ENCODE measurements around the gene PIK3C3.
"Not testable (repeated sequence)": the region's sequence is repeated elsewhere in the genome, so short reads cannot be mapped to it uniquely, and the experiment has no call there.

Gene PIK3C3

DNA sequence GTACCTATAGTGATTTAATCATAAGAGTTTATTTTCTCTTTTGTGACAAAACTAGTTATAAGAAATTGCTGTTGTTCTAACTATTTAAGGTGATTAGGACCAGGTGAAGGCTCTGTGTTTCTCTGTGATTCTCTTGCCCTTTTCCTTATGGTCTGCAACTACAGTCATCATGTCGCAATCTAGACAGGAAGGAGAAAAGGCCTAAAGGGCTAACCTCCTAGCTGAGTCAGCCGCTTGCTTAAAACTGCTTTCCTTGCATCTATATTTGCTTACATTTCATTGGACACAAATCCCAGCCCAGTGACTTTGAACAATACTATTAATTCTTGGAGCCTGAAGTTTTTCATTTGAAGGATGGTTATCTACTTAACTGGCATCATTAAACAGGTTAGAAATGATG, 93.1 kb downstream of the PIK3C3 start:
- TF ChIP-seq ZNF8 (CRISPR knock-in tag; IDR thresholded peaks at IDR 0.05) (no peak), ISL1 (CRISPR knock-in tag; IDR thresholded peaks at IDR 0.05) (no peak), CSDC2 (CRISPR knock-in tag; IDR thresholded peaks at IDR 0.05) (no peak), ZFP30 (CRISPR knock-in tag; IDR thresholded peaks at IDR 0.05) (no peak), ZFP3 (CRISPR knock-in tag; IDR thresholded peaks at IDR 0.05) (no peak), ZNF565 (CRISPR knock-in tag; conservative IDR thresholded peaks at IDR 0.05; ENCODE audit: low read depth) (no peak), GLIS3 (CRISPR knock-in tag; IDR thresholded peaks at IDR 0.05) (no peak), ESRRG (CRISPR knock-in tag; IDR thresholded peaks at IDR 0.05) (no peak), TOX (CRISPR knock-in tag; IDR thresholded peaks at IDR 0.05; ENCODE audit: borderline replicate concordance) (no peak), RARB (CRISPR knock-in tag; IDR thresholded peaks at IDR 0.05) (no peak), ZC3H10 (CRISPR knock-in tag; IDR thresholded peaks at IDR 0.05) (no peak), TCF4 (CRISPR knock-in tag; IDR thresholded peaks at IDR 0.05; ENCODE audit: borderline replicate concordance) (no peak), BACH2 (CRISPR knock-in tag; IDR thresholded peaks at IDR 0.05; ENCODE audit: borderline replicate concordance) (no peak), OSR1 (CRISPR knock-in tag; IDR thresholded peaks at IDR 0.05) (no peak)
- TF ChIP-seq, protein P1, sequence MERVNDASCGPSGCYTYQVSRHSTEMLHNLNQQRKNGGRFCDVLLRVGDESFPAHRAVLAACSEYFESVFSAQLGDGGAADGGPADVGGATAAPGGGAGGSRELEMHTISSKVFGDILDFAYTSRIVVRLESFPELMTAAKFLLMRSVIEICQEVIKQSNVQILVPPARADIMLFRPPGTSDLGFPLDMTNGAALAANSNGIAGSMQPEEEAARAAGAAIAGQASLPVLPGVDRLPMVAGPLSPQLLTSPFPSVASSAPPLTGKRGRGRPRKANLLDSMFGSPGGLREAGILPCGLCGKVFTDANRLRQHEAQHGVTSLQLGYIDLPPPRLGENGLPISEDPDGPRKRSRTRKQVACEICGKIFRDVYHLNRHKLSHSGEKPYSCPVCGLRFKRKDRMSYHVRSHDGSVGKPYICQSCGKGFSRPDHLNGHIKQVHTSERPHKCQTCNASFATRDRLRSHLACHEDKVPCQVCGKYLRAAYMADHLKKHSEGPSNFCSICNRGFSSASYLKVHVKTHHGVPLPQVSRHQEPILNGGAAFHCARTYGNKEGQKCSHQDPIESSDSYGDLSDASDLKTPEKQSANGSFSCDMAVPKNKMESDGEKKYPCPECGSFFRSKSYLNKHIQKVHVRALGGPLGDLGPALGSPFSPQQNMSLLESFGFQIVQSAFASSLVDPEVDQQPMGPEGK (CRISPR knock-in tag; IDR thresholded peaks at IDR 0.05; ENCODE audit: borderline replicate concordance) = no peak
- TF ChIP-seq, protein P2, sequence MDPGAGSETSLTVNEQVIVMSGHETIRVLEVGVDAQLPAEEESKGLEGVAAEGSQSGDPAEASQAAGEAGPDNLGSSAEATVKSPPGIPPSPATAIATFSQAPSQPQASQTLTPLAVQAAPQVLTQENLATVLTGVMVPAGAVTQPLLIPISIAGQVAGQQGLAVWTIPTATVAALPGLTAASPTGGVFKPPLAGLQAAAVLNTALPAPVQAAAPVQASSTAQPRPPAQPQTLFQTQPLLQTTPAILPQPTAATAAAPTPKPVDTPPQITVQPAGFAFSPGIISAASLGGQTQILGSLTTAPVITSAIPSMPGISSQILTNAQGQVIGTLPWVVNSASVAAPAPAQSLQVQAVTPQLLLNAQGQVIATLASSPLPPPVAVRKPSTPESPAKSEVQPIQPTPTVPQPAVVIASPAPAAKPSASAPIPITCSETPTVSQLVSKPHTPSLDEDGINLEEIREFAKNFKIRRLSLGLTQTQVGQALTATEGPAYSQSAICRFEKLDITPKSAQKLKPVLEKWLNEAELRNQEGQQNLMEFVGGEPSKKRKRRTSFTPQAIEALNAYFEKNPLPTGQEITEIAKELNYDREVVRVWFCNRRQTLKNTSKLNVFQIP (CRISPR knock-in tag; IDR thresholded peaks at IDR 0.05; ENCODE audit: borderline replicate concordance, low read depth) = no peak
- TF ChIP-seq, protein P3, sequence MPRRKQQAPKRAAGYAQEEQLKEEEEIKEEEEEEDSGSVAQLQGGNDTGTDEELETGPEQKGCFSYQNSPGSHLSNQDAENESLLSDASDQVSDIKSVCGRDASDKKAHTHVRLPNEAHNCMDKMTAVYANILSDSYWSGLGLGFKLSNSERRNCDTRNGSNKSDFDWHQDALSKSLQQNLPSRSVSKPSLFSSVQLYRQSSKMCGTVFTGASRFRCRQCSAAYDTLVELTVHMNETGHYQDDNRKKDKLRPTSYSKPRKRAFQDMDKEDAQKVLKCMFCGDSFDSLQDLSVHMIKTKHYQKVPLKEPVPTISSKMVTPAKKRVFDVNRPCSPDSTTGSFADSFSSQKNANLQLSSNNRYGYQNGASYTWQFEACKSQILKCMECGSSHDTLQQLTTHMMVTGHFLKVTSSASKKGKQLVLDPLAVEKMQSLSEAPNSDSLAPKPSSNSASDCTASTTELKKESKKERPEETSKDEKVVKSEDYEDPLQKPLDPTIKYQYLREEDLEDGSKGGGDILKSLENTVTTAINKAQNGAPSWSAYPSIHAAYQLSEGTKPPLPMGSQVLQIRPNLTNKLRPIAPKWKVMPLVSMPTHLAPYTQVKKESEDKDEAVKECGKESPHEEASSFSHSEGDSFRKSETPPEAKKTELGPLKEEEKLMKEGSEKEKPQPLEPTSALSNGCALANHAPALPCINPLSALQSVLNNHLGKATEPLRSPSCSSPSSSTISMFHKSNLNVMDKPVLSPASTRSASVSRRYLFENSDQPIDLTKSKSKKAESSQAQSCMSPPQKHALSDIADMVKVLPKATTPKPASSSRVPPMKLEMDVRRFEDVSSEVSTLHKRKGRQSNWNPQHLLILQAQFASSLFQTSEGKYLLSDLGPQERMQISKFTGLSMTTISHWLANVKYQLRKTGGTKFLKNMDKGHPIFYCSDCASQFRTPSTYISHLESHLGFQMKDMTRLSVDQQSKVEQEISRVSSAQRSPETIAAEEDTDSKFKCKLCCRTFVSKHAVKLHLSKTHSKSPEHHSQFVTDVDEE (CRISPR knock-in tag; IDR thresholded peaks at IDR 0.05) = no peak
- TF ChIP-seq, protein P4, sequence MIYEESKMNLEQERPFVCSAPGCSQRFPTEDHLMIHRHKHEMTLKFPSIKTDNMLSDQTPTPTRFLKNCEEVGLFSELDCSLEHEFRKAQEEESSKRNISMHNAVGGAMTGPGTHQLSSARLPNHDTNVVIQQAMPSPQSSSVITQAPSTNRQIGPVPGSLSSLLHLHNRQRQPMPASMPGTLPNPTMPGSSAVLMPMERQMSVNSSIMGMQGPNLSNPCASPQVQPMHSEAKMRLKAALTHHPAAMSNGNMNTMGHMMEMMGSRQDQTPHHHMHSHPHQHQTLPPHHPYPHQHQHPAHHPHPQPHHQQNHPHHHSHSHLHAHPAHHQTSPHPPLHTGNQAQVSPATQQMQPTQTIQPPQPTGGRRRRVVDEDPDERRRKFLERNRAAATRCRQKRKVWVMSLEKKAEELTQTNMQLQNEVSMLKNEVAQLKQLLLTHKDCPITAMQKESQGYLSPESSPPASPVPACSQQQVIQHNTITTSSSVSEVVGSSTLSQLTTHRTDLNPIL (CRISPR knock-in tag; IDR thresholded peaks at IDR 0.05; ENCODE audit: low read depth) = no peak
- TF ChIP-seq, protein P5, sequence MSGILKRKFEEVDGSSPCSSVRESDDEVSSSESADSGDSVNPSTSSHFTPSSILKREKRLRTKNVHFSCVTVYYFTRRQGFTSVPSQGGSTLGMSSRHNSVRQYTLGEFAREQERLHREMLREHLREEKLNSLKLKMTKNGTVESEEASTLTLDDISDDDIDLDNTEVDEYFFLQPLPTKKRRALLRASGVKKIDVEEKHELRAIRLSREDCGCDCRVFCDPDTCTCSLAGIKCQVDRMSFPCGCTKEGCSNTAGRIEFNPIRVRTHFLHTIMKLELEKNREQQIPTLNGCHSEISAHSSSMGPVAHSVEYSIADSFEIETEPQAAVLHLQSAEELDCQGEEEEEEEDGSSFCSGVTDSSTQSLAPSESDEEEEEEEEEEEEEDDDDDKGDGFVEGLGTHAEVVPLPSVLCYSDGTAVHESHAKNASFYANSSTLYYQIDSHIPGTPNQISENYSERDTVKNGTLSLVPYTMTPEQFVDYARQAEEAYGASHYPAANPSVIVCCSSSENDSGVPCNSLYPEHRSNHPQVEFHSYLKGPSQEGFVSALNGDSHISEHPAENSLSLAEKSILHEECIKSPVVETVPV (CRISPR knock-in tag; IDR thresholded peaks at IDR 0.05) = no peak
- peak; percentile 58 for ATAC-seq

DNA sequence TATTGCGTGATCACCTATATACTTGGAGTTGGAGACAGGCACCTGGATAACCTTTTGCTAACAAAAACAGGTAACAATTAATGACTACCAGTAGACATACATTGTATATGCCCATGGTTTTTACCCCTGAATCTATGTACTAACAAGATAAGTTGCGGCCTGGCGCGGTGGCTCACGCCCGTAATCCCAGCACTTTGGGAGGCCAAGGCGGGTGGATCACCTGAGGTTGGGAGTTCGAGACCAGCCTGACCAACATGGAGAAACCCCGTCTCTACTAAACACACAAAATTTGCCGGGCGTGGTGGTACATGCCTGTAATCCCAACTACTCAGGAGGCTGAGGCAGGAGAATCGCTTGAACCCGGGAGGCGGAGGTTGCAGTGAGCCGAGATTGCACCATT, 94.5 kb downstream of the PIK3C3 start:
- ATAC-seq = not testable (repeated sequence)

DNA sequence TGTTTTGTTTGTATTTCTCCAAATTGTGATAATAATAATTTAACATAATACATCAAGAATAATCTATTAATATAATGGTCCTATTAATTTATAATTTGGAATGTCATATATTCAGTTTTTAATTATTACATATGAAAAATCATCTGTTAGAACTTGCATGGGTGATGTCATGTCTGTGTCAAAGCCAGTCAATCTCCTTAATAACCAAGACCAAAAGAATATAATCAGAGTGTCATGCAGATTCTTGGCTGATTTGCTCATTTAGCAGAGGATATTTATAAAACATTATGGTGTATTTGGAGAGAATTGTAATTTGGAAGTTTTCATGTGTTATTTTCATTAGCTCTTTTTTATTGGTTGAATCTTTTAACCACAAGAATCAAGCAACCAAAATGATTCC, 96.4 kb downstream of the PIK3C3 start:
- TF ChIP-seq TCF4 (CRISPR knock-in tag; IDR thresholded peaks at IDR 0.05; ENCODE audit: borderline replicate concordance) (no peak), OSR1 (CRISPR knock-in tag; IDR thresholded peaks at IDR 0.05) (no peak), ZFP30 (CRISPR knock-in tag; IDR thresholded peaks at IDR 0.05) (no peak), ZNF565 (CRISPR knock-in tag; conservative IDR thresholded peaks at IDR 0.05; ENCODE audit: low read depth) (no peak), ZNF70 (CRISPR knock-in tag; IDR thresholded peaks at IDR 0.05) (no peak)
- TF ChIP-seq, protein P1 (CRISPR knock-in tag; IDR thresholded peaks at IDR 0.05; ENCODE audit: borderline replicate concordance) = no peak
- no peak for ATAC-seq
